CD4-positive, alpha-beta T cell (primary cell): Measurements from ENCODE around the gene FYN. TPM values are rescaled to one million over a fixed set of nuclear protein-coding genes. Genes with fewer than 3 reads are reported as not detected.
A peak's percentile ranks its signal among the peaks of the same experiment; 100 is the strongest.

ENCODE experiments used
- ATAC-seq: fragments of 200-7000 bp; cut with Tn5 transposase; one replicate; pipeline ENCODE4 v1.10.0; 2022; ENCODE audit warnings: mild to moderate bottlenecking; ENCODE audit not compliant: poor library complexity
- CTCF ChIA-PET: fragments of 350-600 bp; sonication (Branson Sonifier 250); formaldehyde crosslinking; loops from one replicate; lab custom pipeline; 2021; ENCODE audit warnings: antibody characterized with exemption, inconsistent platforms; lab: Charles Lee
- POLR2A ChIA-PET: fragments of 350-600 bp; sonication (Branson Sonifier 250); formaldehyde crosslinking; loops from one replicate; lab custom pipeline; 2021; ENCODE audit warnings: antibody characterized with exemption, inconsistent platforms; lab: Charles Lee
- DNase-seq, 14 experiments: peaks; one replicate each; pipeline ENCODE4 v3.0.0-alpha.2; 2013 to 2020; ENCODE audit warnings: mixed read lengths in 2 of 14
- H3K27ac ChIP-seq, 2 donors: one replicate each; pipeline versions ENCODE4 v1.5.1 to v1.7.0; 2013; ENCODE audit warnings: low read length in 2 of 2, low read depth in 1 of 2, mild to moderate bottlenecking in 1 of 2
- H3K27me3 ChIP-seq, 2 experiments: 1 replicate in 1 of 2; 2 replicates in 1 of 2; pipeline versions ENCODE4 v1.6.1 to v1.7.0; 2013; ENCODE audit warnings: low read length in 2 of 2, control low read depth in 1 of 2, mild to moderate bottlenecking in 1 of 2, moderate library complexity in 1 of 2; ENCODE audit not compliant: insufficient read depth in 2 of 2, control insufficient read depth in 1 of 2
- H3K36me3 ChIP-seq: one replicate; pipeline ENCODE4 v1.6.1; 2013; ENCODE audit warnings: low read length, control low read depth; ENCODE audit not compliant: insufficient read depth
- H3K4me1 ChIP-seq: one replicate; pipeline ENCODE4 v1.6.1; 2013; ENCODE audit warnings: low read length, control low read depth; ENCODE audit not compliant: insufficient read depth
- H3K4me3 ChIP-seq: one replicate; pipeline ENCODE4 v1.5.1; 2013; ENCODE audit warnings: mild to moderate bottlenecking, low read length, moderate library complexity
- H3K9me3 ChIP-seq, 2 experiments: 1 replicate in 1 of 2; 2 replicates in 1 of 2; pipeline versions ENCODE4 v1.6.1 to v1.7.0; 2013; ENCODE audit warnings: low read length in 2 of 2, mild to moderate bottlenecking in 2 of 2, control low read depth in 1 of 2, moderate library complexity in 1 of 2; ENCODE audit not compliant: control insufficient read depth in 1 of 2, insufficient read depth in 1 of 2
- H3K27ac Mint-ChIP-seq: one replicate; pipeline ENCODE4 v1.8.0; 2020; ENCODE audit warnings: mixed read lengths
- H3K27me3 Mint-ChIP-seq: one replicate; pipeline ENCODE4 v1.8.0; 2021; ENCODE audit warnings: mixed read lengths
- H3K36me3 Mint-ChIP-seq: one replicate; pipeline ENCODE4 v1.8.0; 2021; ENCODE audit warnings: low read depth, mixed read lengths
- H3K4me1 Mint-ChIP-seq: one replicate; pipeline ENCODE4 v1.8.0; 2021; ENCODE audit warnings: low read depth, mixed read lengths
- H3K4me3 Mint-ChIP-seq: one replicate; pipeline ENCODE4 v1.8.0; 2020; ENCODE audit warnings: mild to moderate bottlenecking, mixed read lengths
- H3K9me3 Mint-ChIP-seq: one replicate; pipeline ENCODE4 v1.8.0; 2020; ENCODE audit warnings: mixed read lengths
- CTCF ChIP-seq: fragments of 200-600 bp; IDR thresholded peaks from one replicate; pipeline ENCODE4 v1.8.0; 2022; ENCODE audit warnings: antibody characterized with exemption, mild to moderate bottlenecking
- intact Hi-C, 2 experiments: fragments of 100-400 bp; cut with DNase I in 1 of 2; cut with micrococcal nuclease in 1 of 2; formaldehyde crosslinking; loops; one replicate each; pipeline versions ENCODE4 v1.15.1 to v1.9.0; 2023 to 2025; cut with DNase I, micrococcal nuclease
- total RNA-seq, 174 experiments: library from RNA in 2 of 174; stranded (reverse) in 2 of 174; gene quantifications; one replicate each; pipeline ENCODE4 v1.2.3 and lab custom pipeline; 2021 to 2026

The FYN gene
- total RNA-seq, 2 experiments from 2014 or later, result 419 TPM

- POLR2A ChIA-PET, result interaction anchor here (0.6 to 3.9 kb wide), 11 partner anchors 10 to 896 kb away, joined by 3 to 29 read pairs (median 3); partner anchors contain the start of genes AMD1 and FYN
These were observed 102.8 kb downstream of the FYN start for GRCh38 chr6:111770263-111771093.

GRCh38 chr6:111769365-111770152 is 103.7 kb downstream of the FYN start:
- Mint-ChIP-seq H3K36me3 (peaks cover 69% of the 10 kb centered on the region), H3K27me3 (no peaks in the 10 kb centered on the region), H3K9me3 (no peaks in the 10 kb centered on the region), H3K4me3 (peak overlapping the region; percentile 51), H3K27ac (peak overlapping the region; percentile 99), H3K4me1 (peaks cover 91% of the 10 kb centered on the region)
- DNase-seq (no peak), ATAC-seq (no peak)
- H3K27me3 ChIP-seq, result no peaks in the 10 kb centered on the region
- ChIA-PET CTCF (interaction anchor here (0.7 to 1.3 kb wide), 3 partner anchors 11 to 274 kb away, joined by 3 read pairs; no protein-coding TSS in a partner anchor), POLR2A (interaction anchor here (0.6 to 3.9 kb wide), 12 partner anchors 9 to 895 kb away, joined by 3 to 29 read pairs (median 3); partner anchors contain the start of genes AMD1 and FYN)
- H3K4me3 ChIP-seq, result no peak overlapping the region
- peaks cover 0 to 5% of the 10 kb centered on the region in 2 experiments for H3K9me3 ChIP-seq
- peaks cover 20% of the 10 kb centered on the region for H3K36me3 ChIP-seq
- H3K27ac ChIP-seq, result peak overlapping the region in 1 of 2 donors; percentile 31
- H3K4me1 ChIP-seq, result peaks cover 74% of the 10 kb centered on the region
- intact Hi-C loops, result loop anchor here in 1 of 2 experiments (10.0 kb wide), 1 partner anchor 45 kb away; no protein-coding TSS in a partner anchor
- TF ChIP-seq CTCF, result no peak

More at GRCh38 chr6:111770263-111771093, 102.8 kb downstream of the FYN start:
- Mint-ChIP-seq H3K4me3 (peak overlapping the region; percentile 9), H3K9me3 (no peaks in the 10 kb centered on the region), H3K4me1 (peaks cover 91% of the 10 kb centered on the region), H3K36me3 (peaks cover 72% of the 10 kb centered on the region), H3K27me3 (no peaks in the 10 kb centered on the region), H3K27ac (peak overlapping the region; percentile 99)
- CTCF ChIA-PET, result interaction anchor here (0.7 to 1.3 kb wide), 3 partner anchors 10 to 273 kb away, joined by 3 read pairs; no protein-coding TSS in a partner anchor
- no peaks in the 10 kb centered on the region for H3K27me3 ChIP-seq
- H3K27ac ChIP-seq, result peak overlapping the region; percentile 7 to 39
- intact Hi-C loops, result loop anchor here in 1 of 2 experiments (10.0 kb wide), 1 partner anchor 46 kb away; no protein-coding TSS in a partner anchor
- H3K4me1 ChIP-seq, result peaks cover 74% of the 10 kb centered on the region
- H3K36me3 ChIP-seq, result peaks cover 26% of the 10 kb centered on the region
- no peak overlapping the region for H3K4me3 ChIP-seq
- DNase-seq (no peak), ATAC-seq (no peak)
- peaks cover 0 to 5% of the 10 kb centered on the region in 2 experiments for H3K9me3 ChIP-seq
- TF ChIP-seq CTCF, result no peak

GRCh38 chr6:111768431-111768770 is 104.9 kb downstream of the FYN start:
- ChIA-PET POLR2A (interaction anchor here (1.0 to 3.9 kb wide), 14 partner anchors 8 to 224 kb away, joined by 3 to 29 read pairs (median 4); no protein-coding TSS in a partner anchor), CTCF (interaction anchor here (1.1 kb wide), 1 partner anchor 45 kb away, joined by 3 read pairs; no protein-coding TSS in a partner anchor)
- peaks cover 64% of the 10 kb centered on the region for H3K36me3 Mint-ChIP-seq
- intact Hi-C loops, result no loop called here
- Histone ChIP-seq H3K4me3 (no peak overlapping the region), H3K9me3 (peaks cover 0 to 5% of the 10 kb centered on the region in 2 experiments), H3K27ac (peak overlapping the region; percentile 21 to 71), H3K27me3 (no peaks in the 10 kb centered on the region), H3K4me1 (peaks cover 76% of the 10 kb centered on the region), H3K36me3 (peaks cover 20% of the 10 kb centered on the region)
- no peaks in the 10 kb centered on the region for H3K9me3 Mint-ChIP-seq
- H3K4me3 Mint-ChIP-seq, result peak overlapping the region; percentile 71
- DNase-seq, result no peak
- peaks cover 92% of the 10 kb centered on the region for H3K4me1 Mint-ChIP-seq
- ATAC-seq, result no peak
- no peaks in the 10 kb centered on the region for H3K27me3 Mint-ChIP-seq
- H3K27ac Mint-ChIP-seq, result peak overlapping the region; percentile 99
- no peak for TF ChIP-seq CTCF
